GM12878 (cell line): ENCODE data around the gene S1PR2. TPM values are rescaled to one million over a fixed set of nuclear protein-coding genes. Genes with fewer than 3 reads are reported as not detected.
A peak's percentile ranks its signal among the peaks of the same experiment; 100 is the strongest.

Experiments used
- BCLAF1 ChIP-seq: fragments of 450-650 bp; IDR thresholded peaks from 2 replicates; pipeline ENCODE4 v1.6.1; 2017; ENCODE audit warnings: antibody characterized with exemption, mild to moderate bottlenecking, moderate library complexity
- BMI1 ChIP-seq: fragments of 450-650 bp; IDR thresholded peaks from 2 replicates; pipeline ENCODE4 v1.6.1; 2016; ENCODE audit warnings: mild to moderate bottlenecking, moderate library complexity, borderline replicate concordance
- CBX5 ChIP-seq: sonication (generic); IDR thresholded peaks from 2 replicates; pipeline ENCODE4 v1.6.1; 2016; ENCODE audit warnings: low read depth, moderate library complexity, mild to moderate bottlenecking, inconsistent platforms
- CTCF ChIP-seq, 3 experiments: IDR thresholded peaks in 2 of 3; conservative IDR thresholded peaks in 1 of 3; 2 replicates each; pipeline ENCODE4 v1.5.1; 2011; ENCODE audit warnings: low read depth in 3 of 3, low read length in 3 of 3, mild to moderate bottlenecking in 3 of 3, control low read depth in 2 of 3, moderate library complexity in 2 of 3, inconsistent platforms in 1 of 3, mixed read lengths in 1 of 3; ENCODE audit not compliant: control insufficient read depth in 2 of 3, insufficient read depth in 1 of 3; ENCODE audit errors: extremely low read depth in 1 of 3
- E2F8 ChIP-seq: fragments of 450-650 bp; IDR thresholded peaks from 2 replicates; pipeline ENCODE4 v1.6.1; 2018; ENCODE audit warnings: mild to moderate bottlenecking, low read depth, moderate library complexity; ENCODE audit not compliant: partially characterized antibody
- ELK1 ChIP-seq: IDR thresholded peaks from 2 replicates; pipeline ENCODE4 v1.6.1; 2012; ENCODE audit warnings: low read depth, low read length, improper control_type of control experiment
- EP300 ChIP-seq, 2 experiments: fragments of 150-350 bp in 1 of 2; IDR thresholded peaks; 2 replicates each; pipeline ENCODE4 v1.6.1; 2011 to 2012; ENCODE audit warnings: low read depth in 2 of 2, low read length in 2 of 2, borderline replicate concordance in 1 of 2, improper control_type of control experiment in 1 of 2, inconsistent platforms in 1 of 2; ENCODE audit not compliant: control insufficient read depth in 1 of 2
- FOS ChIP-seq: IDR thresholded peaks from 3 replicates; pipeline ENCODE4 v1.6.1; 2011; ENCODE audit warnings: borderline replicate concordance; ENCODE audit not compliant: insufficient read length; ENCODE audit errors: extremely low read depth
- GATAD2B ChIP-seq: fragments of 450-650 bp; conservative IDR thresholded peaks from 2 replicates; pipeline ENCODE4 v1.6.1; 2017; ENCODE audit warnings: low read depth, mild to moderate bottlenecking, moderate library complexity
- HDAC2 ChIP-seq: fragments of 200-600 bp; sonication (generic); IDR thresholded peaks from 2 replicates; pipeline ENCODE4 v1.6.1; 2017
- IRF4 ChIP-seq: IDR thresholded peaks from 2 replicates; pipeline ENCODE4 v1.6.1; 2011; ENCODE audit warnings: low read depth, low read length
- LARP7 ChIP-seq: fragments of 450-650 bp; IDR thresholded peaks from 2 replicates; pipeline ENCODE4 v1.6.1; 2017; ENCODE audit warnings: mild to moderate bottlenecking
- MTA2 ChIP-seq: fragments of 450-650 bp; IDR thresholded peaks from 2 replicates; pipeline ENCODE4 v1.6.1; 2016; ENCODE audit warnings: low read depth, mild to moderate bottlenecking, moderate library complexity
- MXI1 ChIP-seq: fragments of 150-350 bp; IDR thresholded peaks from 2 replicates; pipeline ENCODE4 v1.6.1; 2011; ENCODE audit warnings: low read depth, mild to moderate bottlenecking, inconsistent platforms, low read length, improper control_type of control experiment
- MYB ChIP-seq: fragments of 150-350 bp; IDR thresholded peaks from 2 replicates; pipeline ENCODE4 v1.6.1; 2014; ENCODE audit warnings: mild to moderate bottlenecking, low read depth, low read length, borderline replicate concordance
- NBN ChIP-seq: fragments of 450-650 bp; IDR thresholded peaks from 2 replicates; pipeline ENCODE4 v1.6.1; 2016
- SMAD1 ChIP-seq: fragments of 450-650 bp; IDR thresholded peaks from 2 replicates; pipeline ENCODE4 v1.6.1; 2018; ENCODE audit warnings: mild to moderate bottlenecking, low read depth; ENCODE audit not compliant: partially characterized antibody
- SUPT20H ChIP-seq: IDR thresholded peaks from 2 replicates; pipeline ENCODE4 v1.6.1; 2011; ENCODE audit warnings: low read depth, mild to moderate bottlenecking, low read length, moderate library complexity, borderline replicate concordance; ENCODE audit not compliant: control insufficient read depth
- TBL1XR1 ChIP-seq: IDR thresholded peaks from 2 replicates; pipeline ENCODE4 v1.6.1; 2012; ENCODE audit warnings: low read depth, low read length, improper control_type of control experiment
- ZNF24 ChIP-seq: fragments of 450-650 bp; IDR thresholded peaks from 2 replicates; pipeline ENCODE4 v1.6.1; 2017; ENCODE audit warnings: antibody characterized with exemption, mild to moderate bottlenecking
- ZNF274 ChIP-seq: IDR thresholded peaks from one replicate; pipeline ENCODE4 v1.8.0; 2011; ENCODE audit not compliant: insufficient read length, insufficient read depth
- polyA plus RNA-seq, 11 experiments: library from polyadenylated mRNA; depleted of rRNA in 4 of 11; unstranded in 6 of 11; stranded (reverse) in 5 of 11; fragments of >200 nt; fragmentation: Nextera tagmentation in 4 of 11; fragmentation: Illumina TruSeq in 1 of 11; extraction: Ambion mirVana in 4 of 11; extraction: Trizol in 1 of 11; gene quantifications; 1 replicate in 1 of 11; 2 replicates in 10 of 11; pipeline versions ENCODE4 v1.2.1 to v1.2.3, GENCODE V29; 2011 to 2016; ENCODE audit warnings: inconsistent platforms in 2 of 11, missing spikeins in 2 of 11, low read depth in 1 of 11
- total RNA-seq, 4 experiments: library from RNA; depleted of rRNA in 3 of 4; stranded (reverse); fragments of >200 nt in 3 of 4; fragmentation: Illumina TruSeq in 1 of 4; extraction: Trizol in 1 of 4; gene quantifications; 2 replicates each; pipeline versions ENCODE4 v1.2.1 to v1.2.3, GENCODE V29; 2013 to 2021

The S1PR2 gene
- total and polyA plus RNA-seq, 10 of the 15 experiments (the other 5 are each of a cell fraction or from before 2014, with no cell fraction given): 4.9 to 26.8 (median 11.6) TPM

GRCh38 chr19:10269333-10270179 is 38.4 kb upstream of the S1PR2 start (continued):
- peak; percentile 18; the same call in 1 of the 2 replicates for TF ChIP-seq BMI1
- TF ChIP-seq LARP7: no peak
- peak; percentile 60; the same call in 1 of the 2 replicates for TF ChIP-seq NBN
- 0 out of 2 replicates have a peak, but pooled peaks have one; percentile 69 for TF ChIP-seq HDAC2
- no peak for TF ChIP-seq EP300 (IDR thresholded peaks at IDR 0.05; ENCODE audit: borderline replicate concordance in 1 of 2, control insufficient read depth in 1 of 2, low read depth in 2 of 2, low read length in 2 of 2)
- TF ChIP-seq ZNF24: no peak
- TF ChIP-seq CBX5: 0 out of 2 replicates have a peak, but pooled peaks have one; percentile 23
- no peak for TF ChIP-seq MYB
- no peak for TF ChIP-seq SMAD1
- TF ChIP-seq ZNF274: no peak
- TF ChIP-seq FOS: no peak
- peak; percentile 94 to 99 (median 97); a peak in 5 of 6 replicates for TF ChIP-seq CTCF (IDR thresholded peaks at IDR 0.05 in 2 of 3, conservative IDR thresholded peaks at IDR 0.05 in 1 of 3; ENCODE audit: control insufficient read depth in 2 of 3, extremely low read depth in 1 of 3, insufficient read depth in 1 of 3, low read depth in 3 of 3, low read length in 3 of 3)
- TF ChIP-seq SUPT20H: no peak
- TF ChIP-seq IRF4: no peak
- TF ChIP-seq E2F8: no peak
- no peak for TF ChIP-seq BCLAF1
- peak; percentile 42; the same call in 1 of the 2 replicates for TF ChIP-seq MTA2
- TF ChIP-seq TBL1XR1: no peak; the same call in 1 of the 2 replicates
- no peak for TF ChIP-seq MXI1
- TF ChIP-seq ELK1: no peak
- no peak; the same call in none of the 2 replicates for TF ChIP-seq GATAD2B
